A673 (cell line): ENCODE results near the gene SLC35G6.

Source experiments
- EZH2 ChIP-seq: fragments of 200-600 bp; sonication (generic); IDR thresholded peaks from 2 replicates; pipeline ENCODE4 v1.6.1; 2017; ENCODE audit warnings: borderline replicate concordance, low read depth, mild to moderate bottlenecking, mixed read lengths, antibody characterized with exemption, low read length; ENCODE audit not compliant: poor library complexity, severe bottlenecking
- TF ChIP-seq, protein P1 (sequence below): fragments of 300-800, 200-600 bp; sonication (generic); conservative IDR thresholded peaks from 2 replicates; pipeline ENCODE4 v1.5.1; 2017; ENCODE audit warnings: low read depth, mild to moderate bottlenecking, antibody characterized with exemption, low read length, moderate library complexity, mixed read lengths

- TF ChIP-seq, protein P1, sequence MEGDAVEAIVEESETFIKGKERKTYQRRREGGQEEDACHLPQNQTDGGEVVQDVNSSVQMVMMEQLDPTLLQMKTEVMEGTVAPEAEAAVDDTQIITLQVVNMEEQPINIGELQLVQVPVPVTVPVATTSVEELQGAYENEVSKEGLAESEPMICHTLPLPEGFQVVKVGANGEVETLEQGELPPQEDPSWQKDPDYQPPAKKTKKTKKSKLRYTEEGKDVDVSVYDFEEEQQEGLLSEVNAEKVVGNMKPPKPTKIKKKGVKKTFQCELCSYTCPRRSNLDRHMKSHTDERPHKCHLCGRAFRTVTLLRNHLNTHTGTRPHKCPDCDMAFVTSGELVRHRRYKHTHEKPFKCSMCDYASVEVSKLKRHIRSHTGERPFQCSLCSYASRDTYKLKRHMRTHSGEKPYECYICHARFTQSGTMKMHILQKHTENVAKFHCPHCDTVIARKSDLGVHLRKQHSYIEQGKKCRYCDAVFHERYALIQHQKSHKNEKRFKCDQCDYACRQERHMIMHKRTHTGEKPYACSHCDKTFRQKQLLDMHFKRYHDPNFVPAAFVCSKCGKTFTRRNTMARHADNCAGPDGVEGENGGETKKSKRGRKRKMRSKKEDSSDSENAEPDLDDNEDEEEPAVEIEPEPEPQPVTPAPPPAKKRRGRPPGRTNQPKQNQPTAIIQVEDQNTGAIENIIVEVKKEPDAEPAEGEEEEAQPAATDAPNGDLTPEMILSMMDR = no peak
- TF ChIP-seq EZH2 = no peak
These were observed 8.9 kb downstream of the SLC35G6 start for GRCh38 chr17:7490144-7490543.
